ENCODE measurements around the gene SLC38A10. TPM values are rescaled to one million over a fixed set of nuclear protein-coding genes. Genes with fewer than 3 reads are reported as not detected.

The SLC38A10 gene
- total RNA-seq, 1 experiment from 2014 or later = 109 TPM

GRCh38 chr17:81335773-81336157 is 40.7 kb upstream of the SLC38A10 start:
- H3K4me1 ChIP-seq (ENCODE audit: control insufficient read depth in 1 of 2, insufficient read depth in 2 of 2, low read length in 2 of 2) = peaks cover 58 to 75% of the 10 kb centered on the region in 2 experiments
- peaks cover 1% of the 10 kb centered on the region; the same call in 1 of the 2 replicates for H3K79me2 ChIP-seq (ENCODE audit: insufficient read depth, low read length)
- no peaks in the 10 kb centered on the region for H3K27me3 ChIP-seq (ENCODE audit: insufficient read depth, low read length)
- no peaks in the 10 kb centered on the region for H4K20me1 ChIP-seq (ENCODE audit: insufficient read depth)
- DNase-seq (ENCODE audit: low read depth, low spot score) (no peak), ATAC-seq (peak; percentile 49)
- intact Hi-C loops (cut with micrococcal nuclease) = no loop called here
- H3K27ac ChIP-seq (ENCODE audit: low read depth, low read length) = peak overlapping the region; percentile 16; the same call in 1 of the 2 replicates
- ChIA-PET RAD21 (ENCODE audit: low non-redundant PET in 1 of 2, low total read pairs in 2 of 2, uncharacterized antibody in 2 of 2, unreplicated experiment in 2 of 2) (no interaction called here), POLR2A (interaction anchor here (0.7 to 1.8 kb wide), 4 partner anchors 19 to 59 kb away, joined by 3 to 5 read pairs (median 4); partner anchors contain the start of gene BAHCC1), CTCF (interaction anchor here (2.0 kb wide), 1 partner anchor 13 kb away, joined by 4 read pairs; no protein-coding TSS in a partner anchor)
- no peaks in the 10 kb centered on the region for H3K36me3 ChIP-seq (ENCODE audit: control insufficient read depth in 1 of 2, insufficient read depth in 2 of 2, low read length in 2 of 2)
- peak overlapping the region; percentile 49 for H3K4me2 ChIP-seq (ENCODE audit: low read length)
- no peak overlapping the region for H2AFZ ChIP-seq (ENCODE audit: low read depth, low read length, poor library complexity, severe bottlenecking)
- no peak overlapping the region for H3K4me3 ChIP-seq (replicated peaks in 1 of 2; ENCODE audit: low read depth in 1 of 2, low read length in 2 of 2)
- no peaks in the 10 kb centered on the region for H3K9me2 ChIP-seq (ENCODE audit: insufficient read depth)
- BruUV-seq (replicated peaks) = no TSS peak
- no peak overlapping the region for H3K9ac ChIP-seq (ENCODE audit: low read length)
- TF ChIP-seq FOSL1 (IDR thresholded peaks at IDR 0.05; ENCODE audit: low read depth) (no peak), EZH2phosphoT487 (IDR thresholded peaks at IDR 0.05; ENCODE audit: borderline replicate concordance) (no peak), CEBPB (IDR thresholded peaks at IDR 0.05; ENCODE audit: low read depth) (no peak), EZH2 (IDR thresholded peaks at IDR 0.05) (no peak), ATF3 (IDR thresholded peaks at IDR 0.05) (no peak), TCF7L2 (IDR thresholded peaks at IDR 0.05; ENCODE audit: borderline replicate concordance, extremely low read depth, insufficient read depth, insufficient read length) (no peak), POLR2A (IDR thresholded peaks at IDR 0.05; ENCODE audit: borderline replicate concordance, extremely low read depth, insufficient read depth, insufficient read length) (no peak), YY1 (IDR thresholded peaks at IDR 0.05; ENCODE audit: extremely low read depth, insufficient replicate concordance, low read depth, low read length) (no peak), SP1 (IDR thresholded peaks at IDR 0.05; ENCODE audit: low read depth) (no peak), ELF1 (IDR thresholded peaks at IDR 0.05; ENCODE audit: borderline replicate concordance, low read depth) (no peak), ZBTB33 (IDR thresholded peaks at IDR 0.05; ENCODE audit: extremely low read depth, insufficient replicate concordance, low read length) (no peak), SIN3A (IDR thresholded peaks at IDR 0.05; ENCODE audit: low read depth) (no peak)
- TF ChIP-seq, protein P1, sequence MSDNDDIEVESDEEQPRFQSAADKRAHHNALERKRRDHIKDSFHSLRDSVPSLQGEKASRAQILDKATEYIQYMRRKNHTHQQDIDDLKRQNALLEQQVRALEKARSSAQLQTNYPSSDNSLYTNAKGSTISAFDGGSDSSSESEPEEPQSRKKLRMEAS (IDR thresholded peaks at IDR 0.05) = no peak
- no peaks in the 10 kb centered on the region for H3K9me3 ChIP-seq (ENCODE audit: control insufficient read depth in 1 of 2, insufficient read depth in 1 of 2, low read depth in 1 of 2, low read length in 2 of 2)
